Stimulated activated CD8-positive, alpha-beta memory T cell treated with anti-CD3 and anti-CD28 coated beads, Interleukin-12 subunit alpha, Interleukin-12 subunit beta, amount 100 ng/mL, for 1 hour (primary cell): Measurements from ENCODE around the gene CATSPERD.

Experiments used
- DNase-seq: peaks from one replicate; pipeline ENCODE4 v3.0.0-alpha.2; 2020; ENCODE audit warnings: low read depth

CATSPERD gene, protein sequence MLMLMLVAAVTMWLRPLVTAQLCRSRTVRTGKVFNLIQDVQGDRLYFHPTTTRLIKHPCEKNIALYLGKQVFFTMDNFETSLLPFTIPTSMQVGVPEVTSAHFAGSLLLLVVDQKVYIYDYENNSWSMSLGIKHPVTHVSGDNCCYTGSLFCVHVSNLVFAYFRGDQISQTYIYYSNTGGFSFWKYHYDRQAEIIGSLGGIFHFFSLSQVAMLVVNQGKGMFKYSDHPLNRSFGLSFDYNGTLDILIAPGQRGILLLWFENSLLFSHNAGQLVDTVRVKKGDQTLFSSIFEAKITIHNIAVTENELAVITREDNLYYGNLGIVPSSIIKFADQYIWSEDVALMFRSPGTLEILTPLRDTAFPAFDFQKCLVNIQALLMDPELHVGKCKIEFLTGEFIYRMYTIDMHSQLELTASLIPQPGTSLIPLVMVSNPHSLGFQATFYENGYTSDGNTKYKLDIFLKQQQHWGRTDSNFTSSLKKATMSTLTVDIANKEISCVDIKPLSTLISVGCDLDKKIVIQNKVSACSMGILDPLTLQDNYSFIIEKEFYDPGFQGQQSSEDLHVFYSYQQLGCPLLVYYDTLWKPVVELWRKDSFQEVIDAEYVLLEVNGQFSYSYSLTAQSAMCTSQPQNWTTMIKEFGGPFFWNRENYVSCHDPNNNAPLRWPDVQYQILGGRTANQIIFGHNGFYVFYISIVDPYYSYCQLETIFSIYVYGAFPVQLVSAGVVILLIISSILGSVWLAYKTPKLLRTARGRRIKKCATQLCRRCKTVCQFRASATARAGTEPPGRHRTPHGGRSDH

DNA sequence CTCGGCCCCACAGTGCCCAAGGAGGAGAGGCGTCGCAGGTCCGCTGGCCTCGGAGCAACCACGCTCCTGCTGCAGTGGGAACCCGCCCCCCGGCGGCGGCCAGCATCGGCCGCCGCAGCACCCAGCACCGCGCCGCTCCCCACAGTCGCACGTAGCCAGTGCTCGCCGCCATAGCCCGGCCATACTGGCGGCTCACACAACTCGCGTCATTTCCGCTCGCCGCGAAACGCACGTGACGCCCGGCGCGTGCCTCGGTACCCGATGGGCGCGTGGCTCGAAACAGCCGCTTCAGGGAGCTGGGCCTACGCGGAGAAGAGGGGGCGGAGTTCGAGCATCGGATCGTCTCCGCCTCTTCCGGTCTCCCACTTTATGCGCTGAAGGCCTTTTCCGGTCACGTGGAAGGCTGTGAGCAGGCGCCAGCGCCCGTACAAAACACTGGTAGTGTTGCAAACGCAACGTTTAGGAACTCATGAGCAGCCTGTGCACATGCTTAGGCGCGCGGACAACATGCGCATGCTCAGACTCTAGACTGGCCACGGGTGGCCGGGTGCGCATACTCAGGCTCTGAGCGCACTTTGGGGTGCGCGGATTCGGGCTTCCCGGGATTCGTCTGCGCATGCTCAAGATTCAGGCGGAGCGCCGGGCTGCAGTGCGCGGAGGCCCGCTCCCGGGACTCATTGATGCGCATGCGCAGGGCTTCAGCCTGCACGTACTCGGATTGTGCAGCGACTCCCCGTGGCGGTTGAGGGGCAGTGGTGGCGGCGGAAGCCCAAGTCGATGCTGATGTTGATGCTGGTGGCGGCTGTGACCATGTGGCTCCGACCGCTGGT, at the start of gene CATSPERD, which contains the start of gene LONP1:
Gene CATSPERD, plus strand, starts transcription at position 677 of the 830 bp plus-strand sequence. Its CDS starts 101 bp downstream, at position 778.
Gene LONP1, minus strand, starts transcription at position 186 of the 830 bp plus-strand sequence. Its CDS starts 14 bp downstream, at position 172.
- DNase-seq = peak; percentile 96

DNA sequence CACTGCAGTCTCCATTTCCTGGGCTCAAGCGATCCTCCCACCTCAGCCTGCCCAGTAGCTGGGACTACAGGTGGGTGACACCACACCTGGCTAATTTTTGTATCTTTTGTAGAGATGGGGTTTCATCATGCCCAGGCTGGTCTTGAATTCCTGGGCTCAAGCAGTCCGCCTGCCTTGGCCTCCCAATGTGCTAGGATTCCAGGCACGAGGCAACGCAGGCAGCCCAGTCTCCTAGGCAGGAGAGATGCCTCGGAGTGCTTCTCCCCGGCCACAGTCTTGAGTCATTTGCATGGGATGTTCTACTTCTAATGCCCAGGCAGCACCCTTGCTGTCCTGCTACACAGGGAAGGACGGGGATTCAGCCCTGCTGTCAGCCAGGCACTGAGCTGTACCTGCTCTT, 48.8 kb upstream of the CATSPERD start:
- no peak for DNase-seq

DNA sequence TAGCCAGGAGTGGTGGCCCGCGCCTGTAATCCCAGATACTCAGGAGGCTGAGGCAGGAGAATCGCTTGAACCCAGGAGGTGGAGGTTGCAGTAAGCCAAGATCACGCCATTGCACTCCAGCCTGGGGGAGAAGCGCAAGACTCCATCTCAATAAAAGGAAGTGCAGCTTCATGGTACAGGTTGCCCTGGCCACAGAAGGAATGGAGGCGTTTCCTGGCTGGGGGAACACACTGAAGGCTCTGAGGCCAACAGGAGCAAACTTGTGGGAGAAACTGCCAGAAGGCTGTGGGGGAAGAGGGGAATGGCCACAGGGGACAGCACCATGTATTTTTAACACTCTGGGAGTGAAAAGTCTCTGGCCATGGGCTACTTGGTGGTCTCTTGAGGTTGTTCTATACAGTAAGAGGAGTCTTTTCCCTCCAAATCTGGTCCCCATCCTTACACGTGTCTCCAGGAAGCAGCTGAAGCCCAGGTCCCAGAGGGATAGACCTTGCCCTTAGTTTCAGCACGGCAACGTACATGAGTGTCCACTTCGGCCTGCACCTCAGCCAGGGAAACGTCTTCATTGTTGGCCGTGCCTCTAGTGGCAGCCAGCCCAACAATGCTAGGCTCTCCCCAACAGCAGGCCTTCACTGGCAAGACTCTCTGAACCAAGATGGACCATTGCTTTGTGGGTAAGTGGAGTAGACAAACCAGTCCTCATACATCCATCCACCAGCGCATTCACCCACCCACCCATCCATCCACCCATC, 47.6 kb upstream of the CATSPERD start:
- DNase-seq = no peak

DNA sequence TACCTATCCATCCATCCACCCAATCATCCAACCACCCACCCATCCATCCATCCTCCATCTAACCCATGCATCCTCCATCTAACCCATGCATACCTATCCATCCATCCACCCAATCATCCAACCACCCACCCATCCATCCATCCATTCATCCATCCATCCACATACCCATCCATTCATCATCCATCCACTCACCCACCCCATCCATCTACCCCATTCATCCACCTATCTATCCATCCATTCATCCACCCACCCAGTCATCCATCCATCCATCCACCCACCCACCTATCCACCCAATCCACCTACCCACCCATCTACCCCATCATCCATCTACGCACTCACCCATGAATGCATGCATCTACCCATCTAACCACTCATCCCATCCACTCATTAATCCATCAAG, 46.7 kb upstream of the CATSPERD start:
- DNase-seq = no peak

DNA sequence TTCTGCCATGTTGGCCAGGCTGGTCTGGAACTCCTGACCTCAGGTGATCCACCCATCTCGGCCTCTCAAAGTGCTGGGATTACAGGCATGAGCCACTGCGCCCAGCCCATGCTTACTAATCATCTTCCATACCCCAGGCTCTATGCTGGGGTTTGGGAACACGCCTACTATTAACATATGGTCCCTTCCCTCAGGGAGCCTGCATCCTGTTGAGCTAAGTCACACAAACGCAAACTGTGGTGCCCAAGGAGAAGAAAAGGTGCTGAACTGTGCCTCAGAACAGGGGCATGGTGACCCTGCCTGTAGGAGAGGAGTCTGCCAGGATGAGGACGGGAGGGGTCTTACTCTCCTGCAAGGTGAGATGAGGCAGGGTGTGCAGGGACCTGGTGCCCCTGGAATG, 45.7 kb upstream of the CATSPERD start:
- no peak for DNase-seq

DNA sequence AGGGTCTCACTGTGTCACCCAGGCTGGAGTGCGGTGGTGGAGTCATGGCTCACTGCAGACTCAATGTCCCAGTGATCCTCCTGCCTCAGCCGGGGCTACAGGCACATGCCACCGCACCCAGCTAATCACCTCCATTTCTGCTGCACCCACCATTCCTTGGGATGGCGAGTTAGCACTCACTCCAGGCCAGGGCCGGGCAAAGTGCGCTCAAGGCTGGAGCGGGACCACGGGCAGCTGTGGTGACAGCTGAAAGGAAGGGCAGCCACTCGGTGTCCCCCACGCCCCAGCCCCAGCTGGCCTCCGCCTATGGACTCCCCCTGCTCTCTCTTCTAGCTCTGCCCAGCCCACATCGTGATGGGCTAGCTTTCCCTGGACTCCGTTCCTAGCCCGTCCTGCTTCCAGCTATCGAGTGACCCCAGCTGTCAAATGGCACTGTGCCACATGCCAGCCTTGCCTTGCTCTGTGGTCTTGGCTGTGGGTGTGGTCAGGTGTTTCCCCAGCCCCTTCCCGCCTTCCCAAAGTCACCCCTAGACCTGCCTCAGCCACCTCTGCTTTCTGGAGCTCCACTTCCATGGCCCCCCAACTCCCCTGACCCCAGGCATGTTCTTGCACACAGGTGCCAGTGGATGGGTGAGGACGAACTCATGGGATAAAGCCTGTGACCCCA, 44.2 kb upstream of the CATSPERD start:
- no peak for DNase-seq

DNA sequence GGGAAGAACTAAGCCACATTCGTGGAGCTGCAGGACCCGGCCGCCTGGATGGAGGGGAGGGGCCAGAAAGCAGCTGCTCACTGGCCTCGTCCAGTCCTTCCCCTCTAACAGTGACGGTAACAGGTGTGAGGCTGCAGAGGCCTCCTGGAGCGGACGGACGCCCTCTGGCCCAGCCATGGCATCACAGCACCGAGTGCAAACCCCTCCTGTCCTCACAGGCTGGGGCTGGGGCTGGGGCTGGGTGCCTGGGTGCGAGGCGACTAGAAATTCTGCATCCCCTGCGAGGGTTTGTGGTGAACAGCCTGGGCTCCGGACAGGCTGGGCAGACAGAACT, 43.7 kb upstream of the CATSPERD start:
- DNase-seq = no peak

DNA sequence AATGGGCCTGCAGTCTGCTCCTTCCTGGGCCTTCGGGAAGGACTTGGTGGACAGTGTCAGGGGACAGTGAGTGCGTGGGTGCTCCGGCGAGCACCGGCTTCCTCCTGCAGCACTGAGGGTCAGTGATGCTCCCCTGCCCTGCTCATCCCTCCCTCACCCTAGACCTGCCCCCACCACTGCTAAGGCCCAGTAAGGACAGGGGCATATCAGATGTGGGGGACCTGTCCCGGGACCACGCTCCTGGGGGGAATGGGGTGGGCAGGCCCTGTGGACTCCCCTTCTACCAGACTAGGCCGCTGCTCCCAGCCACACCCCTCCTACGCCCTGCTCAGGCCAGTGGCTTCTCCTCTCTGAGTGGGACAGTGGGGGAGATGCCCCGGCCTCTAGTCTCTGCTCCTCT, 43.3 kb upstream of the CATSPERD start:
- no peak for DNase-seq

DNA sequence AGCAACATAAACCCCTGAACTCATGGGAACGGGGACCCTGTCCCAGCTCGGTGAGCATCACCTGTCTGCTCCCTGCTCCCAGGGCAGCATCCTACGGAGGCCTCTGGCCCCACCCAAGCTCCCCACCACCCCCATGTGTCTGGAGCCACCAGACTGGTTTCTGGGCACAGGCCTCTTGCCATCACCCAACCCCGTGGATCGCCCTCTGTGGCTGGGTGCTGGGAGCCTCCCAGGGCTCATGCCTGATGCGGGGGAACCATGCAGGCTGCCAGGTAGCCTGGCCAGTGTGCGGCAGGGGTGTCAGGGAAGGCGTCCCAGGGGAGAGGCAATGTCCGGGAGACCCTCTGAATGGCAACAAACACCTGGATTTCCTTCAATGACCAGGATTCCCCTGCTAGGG, 42.9 kb upstream of the CATSPERD start:
- DNase-seq = no peak

DNA sequence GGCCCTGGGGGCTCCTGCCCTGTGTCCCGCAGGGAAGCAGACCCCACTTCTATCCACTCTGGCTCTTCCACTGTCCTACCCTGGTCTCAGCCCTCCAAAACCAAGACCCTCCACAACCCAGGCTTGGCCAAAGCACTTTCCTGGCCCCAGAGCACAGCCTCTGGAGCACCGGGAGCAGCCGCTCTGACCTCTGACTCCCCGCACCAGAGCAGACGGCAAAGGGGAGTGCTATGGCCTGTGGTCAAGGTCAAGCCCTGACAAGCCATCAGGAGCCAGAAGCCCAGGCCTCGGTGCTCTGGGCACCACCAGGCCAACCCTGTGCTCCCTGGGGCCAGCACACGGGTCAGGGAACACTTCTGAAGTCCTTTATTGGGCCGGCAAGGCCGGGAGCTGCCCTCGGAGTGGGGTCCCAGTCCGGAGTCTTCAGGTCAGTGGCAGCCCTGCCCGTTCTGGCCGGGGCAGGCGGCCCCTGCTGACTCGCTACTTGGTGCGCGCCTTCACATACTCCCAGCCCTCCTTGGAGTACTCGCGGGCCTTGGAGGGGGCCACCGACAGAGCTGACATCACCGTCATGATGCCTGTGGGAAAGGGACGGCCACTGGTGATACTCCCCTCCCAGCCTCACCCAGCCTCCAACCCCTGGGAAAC, 42.2 kb upstream of the CATSPERD start:
- DNase-seq = no peak

DNA sequence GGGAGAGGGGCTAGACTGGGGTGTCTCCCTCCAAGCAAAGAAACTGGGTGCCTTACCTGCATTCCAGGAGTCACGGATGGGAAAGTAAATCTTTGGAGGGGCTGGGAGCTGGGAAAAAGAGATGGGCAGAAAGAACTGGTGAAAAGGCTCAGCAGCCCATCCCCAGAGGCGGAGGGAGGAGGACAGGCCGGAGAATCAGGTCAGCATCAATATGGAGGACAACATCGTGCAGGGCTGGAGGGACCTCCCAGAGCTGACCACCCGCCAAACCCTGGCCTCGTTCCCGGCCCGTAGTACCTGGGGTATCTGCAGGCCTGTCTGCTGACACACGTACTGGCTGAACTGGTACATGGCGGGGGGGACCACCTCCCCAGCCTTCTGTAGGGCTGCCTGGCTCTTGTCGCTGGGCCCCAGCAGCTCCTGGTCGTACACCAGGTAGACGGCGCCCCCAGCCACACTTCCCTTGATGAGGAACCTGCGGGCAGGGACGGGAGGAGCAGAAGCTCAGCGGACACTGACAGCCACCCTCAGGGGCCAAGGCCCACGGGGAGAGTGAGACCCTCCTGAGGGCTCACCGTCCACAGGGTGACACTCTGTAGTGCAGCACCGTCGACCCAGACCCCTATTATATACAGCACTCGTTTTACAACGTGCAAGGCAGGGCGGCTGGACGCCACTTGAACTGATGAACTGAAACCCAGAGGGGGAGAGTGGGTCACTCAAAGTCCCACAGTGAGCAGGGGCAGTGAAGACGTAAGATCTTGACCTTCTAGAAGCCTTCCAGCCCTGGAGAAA, 41.0 kb upstream of the CATSPERD start:
- DNase-seq = no peak

DNA sequence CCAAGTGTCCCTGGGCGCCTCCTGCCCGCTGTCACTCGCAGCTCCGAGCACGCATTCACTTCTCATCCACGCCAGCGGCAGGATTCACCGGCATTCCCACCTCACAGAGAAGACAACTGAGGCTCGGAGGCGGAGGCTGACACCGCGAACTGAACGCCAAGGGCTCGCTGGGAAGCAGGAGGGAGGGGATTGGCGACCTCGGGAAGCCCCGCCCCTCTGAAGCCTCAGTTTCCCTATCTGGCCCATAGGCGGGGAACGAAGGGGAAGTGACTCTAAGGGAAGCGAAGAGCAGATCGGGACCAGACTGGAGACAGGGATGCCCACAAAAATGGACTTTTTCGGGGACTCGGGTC, 40.4 kb upstream of the CATSPERD start:
- DNase-seq = no peak

DNA sequence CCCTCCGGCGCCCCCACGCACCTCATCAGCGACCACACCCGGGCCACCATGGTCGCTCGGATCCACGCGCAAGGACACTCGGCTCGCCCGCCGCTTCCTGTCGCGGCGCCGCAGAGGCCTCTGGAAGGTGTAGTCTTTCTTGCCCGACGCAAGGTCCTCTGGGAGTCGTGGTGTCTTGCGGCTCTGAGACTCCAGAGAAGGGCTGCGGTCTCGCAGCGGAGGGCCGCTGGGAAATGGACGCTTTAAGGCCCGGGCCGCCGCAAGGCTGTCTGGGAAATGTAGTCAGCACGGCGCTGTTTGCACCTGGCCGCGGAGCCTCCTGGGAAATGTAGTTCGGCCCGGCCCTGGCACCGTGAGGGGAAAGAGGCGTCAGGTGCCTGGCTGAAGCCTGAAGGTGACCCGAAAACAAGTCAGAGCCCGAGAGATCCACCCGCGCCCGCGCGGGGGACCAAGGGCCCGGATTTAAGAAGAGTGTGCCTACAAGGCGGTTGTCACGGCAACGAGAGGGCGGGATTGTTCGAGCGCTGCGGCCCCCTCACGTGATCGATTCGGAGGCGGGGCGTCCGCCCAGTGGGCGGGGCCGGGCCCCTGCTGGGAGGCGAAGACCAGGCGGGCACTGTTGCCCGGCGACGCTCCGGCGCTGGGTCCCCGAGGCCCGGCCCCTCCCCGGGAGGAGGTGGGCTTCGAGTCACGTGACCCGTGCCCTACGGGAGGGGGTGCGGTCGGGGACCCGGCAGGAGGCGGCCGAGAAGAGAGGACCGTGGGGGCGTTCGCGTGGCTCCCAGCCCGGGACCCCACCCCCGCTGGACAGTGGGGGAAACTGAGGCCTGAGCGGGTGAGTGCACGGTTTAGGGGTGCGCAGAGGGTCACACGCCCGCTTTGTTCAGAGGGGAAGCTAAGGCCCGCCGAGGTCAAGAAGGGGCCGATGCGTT, 39.7 kb upstream of the CATSPERD start, which contains the start of the genes HSD11B1L and MICOS13:
Gene HSD11B1L, plus strand, starts transcription at position 591 of the 932 bp plus-strand sequence. CDS start 3,806 bp downstream, outside the sequence.
Gene MICOS13, minus strand, starts transcription at position 80 of the 932 bp plus-strand sequence. Its CDS starts 30 bp downstream, at position 50.
- peak; percentile 96 for DNase-seq

DNA sequence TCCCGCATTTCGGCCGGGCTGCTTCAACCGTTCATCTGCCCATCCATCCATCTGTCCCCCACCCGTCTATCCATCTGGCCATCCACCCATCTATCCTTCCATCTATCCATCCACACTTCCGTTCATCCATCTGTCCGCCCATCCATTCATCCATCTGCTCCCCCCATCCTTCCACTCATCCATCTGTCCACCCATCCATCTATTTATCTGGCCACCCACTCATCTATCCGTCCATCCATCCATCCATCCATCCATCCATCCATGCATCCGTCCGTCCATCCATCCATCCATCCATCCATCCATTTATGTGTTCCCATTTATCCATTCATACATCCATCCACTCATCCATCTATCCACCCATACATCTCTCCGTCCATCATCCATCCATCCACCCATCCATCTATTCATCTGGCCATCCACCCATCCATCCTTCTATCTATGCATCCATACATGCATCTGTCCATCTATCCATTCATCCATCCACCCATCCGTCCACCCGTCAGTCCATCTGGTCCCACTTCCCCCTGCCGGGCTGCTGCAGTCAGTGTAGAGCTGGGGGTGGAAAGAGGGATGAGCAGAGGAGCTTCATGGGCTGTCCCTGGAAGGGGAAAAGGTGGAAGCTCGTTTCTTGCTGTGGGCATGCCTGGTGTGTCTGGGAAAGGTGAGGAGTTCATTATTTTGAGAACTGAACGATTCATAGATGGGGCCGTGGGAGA, 38.9 kb upstream of the CATSPERD start:
- no peak for DNase-seq

DNA sequence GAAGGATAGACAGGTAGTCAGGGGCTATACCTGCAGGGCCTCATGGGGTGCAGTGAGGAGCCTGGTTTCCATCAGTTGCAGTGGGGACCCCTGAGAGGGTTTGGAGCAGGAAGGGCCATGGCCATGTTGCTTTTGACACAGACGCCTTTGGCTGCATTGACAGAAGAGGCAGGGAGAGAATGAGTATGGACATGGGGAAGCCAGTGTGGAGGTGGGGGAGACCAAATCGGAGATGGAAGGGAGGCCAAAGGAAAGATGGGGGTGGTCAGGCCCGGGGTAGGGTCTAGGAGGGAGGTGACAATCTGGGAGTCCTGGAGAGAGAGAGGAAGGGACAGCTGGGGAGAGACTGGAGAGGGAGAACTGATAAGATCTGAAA, 38.3 kb upstream of the CATSPERD start:
- no peak for DNase-seq

DNA sequence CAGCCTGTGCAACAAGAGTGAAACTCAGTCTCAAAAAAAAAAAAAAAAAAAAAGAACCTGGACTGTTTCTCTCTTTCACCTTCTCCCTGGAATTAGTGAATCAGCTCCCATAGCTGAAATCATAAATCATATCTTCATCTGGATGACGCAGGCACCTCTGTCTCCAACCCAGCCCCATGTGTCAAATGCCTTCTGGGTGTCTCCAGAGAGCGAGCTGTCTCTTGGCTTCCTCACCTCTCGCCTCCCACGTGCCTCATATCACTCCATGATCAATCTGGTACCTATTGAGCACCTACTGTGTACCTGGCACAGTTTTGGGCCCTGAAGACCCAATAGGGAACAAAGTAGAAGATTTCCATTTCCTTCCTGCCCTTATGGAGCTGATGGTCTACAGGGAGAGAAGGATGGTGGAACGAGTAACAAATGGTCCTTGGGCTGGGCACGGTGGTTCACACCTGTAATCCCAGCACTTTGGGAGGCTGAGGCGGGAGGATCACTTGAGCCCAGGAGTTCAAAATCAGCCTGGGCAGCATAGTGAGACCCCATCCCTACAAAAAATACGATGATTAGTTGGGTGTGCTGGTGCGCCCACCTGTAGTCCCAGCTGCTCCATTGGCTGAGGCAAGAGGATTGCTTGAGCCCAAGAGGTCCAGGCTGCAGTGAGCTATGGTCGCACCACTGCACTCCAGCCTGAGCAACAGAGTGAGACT, 37.1 kb upstream of the CATSPERD start:
- no peak for DNase-seq
